H9 (cell line): ENCODE measurements around the gene ICE1. TPM values are rescaled to one million over a fixed set of nuclear protein-coding genes. Genes with fewer than 3 reads are reported as not detected.
A peak's percentile ranks its signal among the peaks of the same experiment; 100 is the strongest.
"Not testable (repeated sequence)": the region's sequence is repeated elsewhere in the genome, so short reads cannot be mapped to it uniquely, and the experiment has no call there.

Experiments
- DNase-seq: peaks from one replicate; pipeline ENCODE4 v3.0.0-alpha.2; 2017
- H2AFZ ChIP-seq: one replicate; pipeline ENCODE4 v1.6.1; 2013; ENCODE audit warnings: mild to moderate bottlenecking, low read length, control low read depth, moderate library complexity
- H2AK5ac ChIP-seq: 2 replicates; pipeline ENCODE4 v1.6.1; 2013; ENCODE audit warnings: low read length, control low read depth, mixed read lengths; ENCODE audit not compliant: insufficient read length
- H2BK120ac ChIP-seq: one replicate; pipeline ENCODE4 v1.6.1; 2013; ENCODE audit warnings: low read depth, mild to moderate bottlenecking, low read length, control low read depth, inconsistent platforms; ENCODE audit not compliant: poor library complexity, severe bottlenecking
- H2BK12ac ChIP-seq: 2 replicates; pipeline ENCODE4 v1.6.1; 2013; ENCODE audit warnings: low read length, control low read depth, mixed read lengths, low read depth; ENCODE audit not compliant: insufficient read length
- H2BK15ac ChIP-seq: 2 replicates; pipeline ENCODE4 v1.6.1; 2013; ENCODE audit warnings: low read depth, low read length, control low read depth
- H2BK20ac ChIP-seq: one replicate; pipeline ENCODE4 v1.6.1; 2013; ENCODE audit warnings: low read depth, mild to moderate bottlenecking, low read length, control low read depth, inconsistent platforms; ENCODE audit not compliant: poor library complexity, severe bottlenecking
- H2BK5ac ChIP-seq: 2 replicates; pipeline ENCODE4 v1.6.1; 2013; ENCODE audit warnings: low read length, control low read depth, mixed read lengths; ENCODE audit not compliant: insufficient read length
- H3K14ac ChIP-seq: 2 replicates; pipeline ENCODE4 v1.6.1; 2013; ENCODE audit warnings: low read length, control low read depth; ENCODE audit not compliant: insufficient read depth
- H3K18ac ChIP-seq: 2 replicates; pipeline ENCODE4 v1.6.1; 2013; ENCODE audit warnings: low read depth, mild to moderate bottlenecking, mixed read lengths, low read length, control low read depth; ENCODE audit not compliant: insufficient read length
- H3K23ac ChIP-seq: 2 replicates; pipeline ENCODE4 v1.6.1; 2013; ENCODE audit warnings: low read length, control low read depth, mixed read lengths, low read depth; ENCODE audit not compliant: insufficient read length
- H3K23me2 ChIP-seq: 2 replicates; pipeline ENCODE4 v1.6.1; 2013; ENCODE audit warnings: low read depth, mild to moderate bottlenecking, mixed read lengths, low read length, control low read depth; ENCODE audit not compliant: insufficient read length, poor library complexity, severe bottlenecking
- H3K27ac ChIP-seq: 2 replicates; pipeline ENCODE4 v1.5.1; 2013; ENCODE audit warnings: low read length, control low read depth, mixed read lengths, low read depth; ENCODE audit not compliant: insufficient read length
- H3K27me3 ChIP-seq: 2 replicates; pipeline ENCODE4 v1.6.1; 2013; ENCODE audit warnings: low read length, control low read depth, inconsistent platforms; ENCODE audit not compliant: insufficient read depth
- H3K4ac ChIP-seq: 2 replicates; pipeline ENCODE4 v1.6.1; 2013; ENCODE audit warnings: low read depth, mild to moderate bottlenecking, control low read depth, inconsistent platforms, low read length, moderate library complexity
- H3K4me1 ChIP-seq: 2 replicates; pipeline ENCODE4 v1.6.1; 2013; ENCODE audit warnings: low read length, control low read depth, inconsistent platforms; ENCODE audit not compliant: insufficient read depth
- H3K4me2 ChIP-seq: 2 replicates; pipeline ENCODE4 v1.6.1; 2013; ENCODE audit warnings: low read length, control low read depth, mixed read lengths; ENCODE audit not compliant: insufficient read length, insufficient read depth
- H3K56ac ChIP-seq: 2 replicates; pipeline ENCODE4 v1.6.1; 2013; ENCODE audit warnings: low read depth, mild to moderate bottlenecking, mixed read lengths, low read length, control low read depth; ENCODE audit not compliant: insufficient read length
- H3K79me1 ChIP-seq: 2 replicates; pipeline ENCODE4 v1.6.1; 2013; ENCODE audit warnings: low read depth, mild to moderate bottlenecking, moderate library complexity, low read length, control low read depth, inconsistent platforms; ENCODE audit not compliant: insufficient read depth, poor library complexity, severe bottlenecking
- H3K79me2 ChIP-seq: 2 replicates; pipeline ENCODE4 v1.6.1; 2013; ENCODE audit warnings: low read length, control low read depth, inconsistent platforms; ENCODE audit not compliant: insufficient read depth
- H3K9ac ChIP-seq: 2 replicates; pipeline ENCODE4 v1.6.1; 2013; ENCODE audit warnings: low read length, control low read depth, mixed read lengths; ENCODE audit not compliant: insufficient read length; ENCODE audit errors: extremely low read depth
- H3K9me3 ChIP-seq: one replicate; pipeline ENCODE4 v1.6.1; 2013; ENCODE audit warnings: low read depth, low read length, inconsistent platforms; ENCODE audit not compliant: control insufficient read depth
- H3T11ph ChIP-seq: one replicate; pipeline ENCODE4 v1.6.1; 2013; ENCODE audit warnings: mild to moderate bottlenecking, low read length, control low read depth, inconsistent platforms
- H4K20me1 ChIP-seq: one replicate; pipeline ENCODE4 v1.6.1; 2013; ENCODE audit not compliant: control insufficient read depth, insufficient read length, insufficient read depth
- H4K5ac ChIP-seq: 2 replicates; pipeline ENCODE4 v1.6.1; 2013; ENCODE audit warnings: low read depth, mild to moderate bottlenecking, mixed read lengths, low read length, control low read depth; ENCODE audit not compliant: insufficient read length
- H4K8ac ChIP-seq: replicated peaks from 2 replicates; pipeline ENCODE4 v1.6.1; 2013; ENCODE audit warnings: low read length, control low read depth, mixed read lengths, low read depth; ENCODE audit not compliant: insufficient read length
- H4K91ac ChIP-seq: 2 replicates; pipeline ENCODE4 v1.6.1; 2013; ENCODE audit warnings: low read depth, mild to moderate bottlenecking, moderate library complexity, mixed read lengths, low read length, control low read depth; ENCODE audit not compliant: insufficient read length
- H3K27ac Mint-ChIP-seq, 3 experiments: 2 replicates in 2 of 3; 3 replicates in 1 of 3; pipeline ENCODE4 v1.8.0; 2020 to 2021; ENCODE audit warnings: mixed read lengths in 3 of 3, mild to moderate bottlenecking in 1 of 3, moderate library complexity in 1 of 3
- H3K27me3 Mint-ChIP-seq: 2 replicates; pipeline ENCODE4 v1.8.0; 2021; ENCODE audit warnings: low read depth, mild to moderate bottlenecking, moderate library complexity, mixed read lengths
- H3K36me3 Mint-ChIP-seq, 3 experiments: 2 replicates in 2 of 3; 3 replicates in 1 of 3; pipeline ENCODE4 v1.8.0; 2020 to 2021; ENCODE audit warnings: low read depth in 3 of 3, mixed read lengths in 3 of 3; ENCODE audit not compliant: insufficient read depth in 1 of 3
- H3K4me1 Mint-ChIP-seq, 2 experiments: 2 replicates each; pipeline ENCODE4 v1.8.0; 2020; ENCODE audit warnings: mixed read lengths in 2 of 2
- H3K4me3 Mint-ChIP-seq, 2 experiments: 2 replicates in 1 of 2; 3 replicates in 1 of 2; pipeline ENCODE4 v1.8.0; 2020 to 2021; ENCODE audit warnings: mild to moderate bottlenecking in 2 of 2, mixed read lengths in 2 of 2, moderate library complexity in 1 of 2
- H3K9me3 Mint-ChIP-seq, 2 experiments: 2 replicates in 1 of 2; 3 replicates in 1 of 2; pipeline ENCODE4 v1.8.0; 2020; ENCODE audit warnings: mild to moderate bottlenecking in 2 of 2, mixed read lengths in 2 of 2, moderate library complexity in 1 of 2
- WGBS: extraction: QIAGEN DNeasy Blood & Tissue Kit; methylation state at CpG from one replicate; pipeline ENCODE4 v1.1.7; 2013; ENCODE audit warnings: missing lambda C conversion rate, low lambda C conversion rate, mixed read lengths; ENCODE audit not compliant: insufficient read length; ENCODE audit errors: extremely low coverage; 5-methylcytosine and 5-hydroxymethylcytosine counted together
- total RNA-seq: library from RNA; stranded (reverse); gene quantifications from 2 replicates; pipeline ENCODE4 v1.2.1, GENCODE V29; 2021

The ICE1 gene
- total RNA-seq, 1 experiment from 2014 or later = 45.1 TPM

DNA sequence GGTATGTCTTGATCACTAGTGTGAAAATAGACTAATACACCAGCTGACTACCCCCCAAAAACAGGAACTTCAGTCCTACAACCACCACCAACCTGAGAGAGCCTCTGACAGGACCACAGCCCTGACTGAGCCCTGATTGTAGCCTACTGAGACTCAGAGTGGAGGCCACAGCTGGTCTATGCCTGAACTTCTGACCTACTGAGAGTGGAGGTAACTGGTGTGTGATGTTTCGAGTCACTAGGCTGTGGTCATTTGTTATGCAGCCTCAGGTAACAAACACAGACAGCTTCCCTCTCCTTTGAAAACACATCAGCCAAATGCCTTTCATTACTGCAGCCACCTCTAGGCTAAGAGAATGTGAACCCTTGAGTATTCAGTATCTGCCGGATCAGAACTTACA is 30.0 kb upstream of the ICE1 start:
- peak overlapping the region in 2 of 3 experiments; percentile 22 to 44; a peak in 1 of 7 replicates for H3K27ac Mint-ChIP-seq
- not testable (repeated sequence) for H3K4me1 Mint-ChIP-seq

More for the DNA sequence above, 30.0 kb upstream of the ICE1 start:
- H4K8ac ChIP-seq, H3K79me2 ChIP-seq, H4K91ac ChIP-seq, H3K36me3 Mint-ChIP-seq, H4K5ac ChIP-seq, H3K18ac ChIP-seq, H3K27ac ChIP-seq, H2BK15ac ChIP-seq, H3K9me3 Mint-ChIP-seq, H2BK12ac ChIP-seq, H3K56ac ChIP-seq, H3K9me3 ChIP-seq, H3K23me2 ChIP-seq, H4K20me1 ChIP-seq, H2BK5ac ChIP-seq, H3K9ac ChIP-seq, H3K4ac ChIP-seq, H3K23ac ChIP-seq, H3K27me3 Mint-ChIP-seq, H3K4me2 ChIP-seq, H3K14ac ChIP-seq, H3K79me1 ChIP-seq, H3T11ph ChIP-seq, H3K4me1 ChIP-seq, H2AK5ac ChIP-seq, H2AFZ ChIP-seq, H2BK20ac ChIP-seq, H2BK120ac ChIP-seq, H3K27me3 ChIP-seq, H3K4me3 Mint-ChIP-seq: not testable (repeated sequence)
- WGBS = no CpG with 5 or more reads among the region's 2 CpGs
- peak; percentile 33 for DNase-seq
